Upper lobe of right lung (tissue), 1 donor: Measurements from ENCODE around the gene GCGR. TPM values are rescaled to one million over a fixed set of nuclear protein-coding genes. Genes with fewer than 3 reads are reported as not detected.

Source experiments
- ATAC-seq: fragments of 200-7000 bp; cut with Tn5 transposase; one replicate; pipeline ENCODE4 v1.9.1; 2020; ENCODE audit warnings: mild to moderate bottlenecking, moderate library complexity
- DNase-seq: peaks from one replicate; pipeline ENCODE4 v3.0.0-alpha.2; 2020
- H3K27ac ChIP-seq: fragments of 200-600 bp; one replicate; pipeline ENCODE4 v1.8.0; 2022
- H3K27me3 ChIP-seq: fragments of 200-600 bp; one replicate; pipeline ENCODE4 v1.8.0; 2022; ENCODE audit warnings: mild to moderate bottlenecking
- H3K36me3 ChIP-seq: fragments of 200-600 bp; one replicate; pipeline ENCODE4 v1.8.0; 2022
- H3K4me1 ChIP-seq: fragments of 200-600 bp; one replicate; pipeline ENCODE4 v1.8.0; 2022
- H3K4me3 ChIP-seq: fragments of 200-600 bp; one replicate; pipeline ENCODE4 v1.8.0; 2022; ENCODE audit warnings: mild to moderate bottlenecking
- H3K9me3 ChIP-seq: fragments of 200-600 bp; one replicate; pipeline ENCODE4 v1.8.0; 2022
- intact Hi-C: fragments of 100-400 bp; cut with DNase I; formaldehyde crosslinking; loops from one replicate; pipeline ENCODE4 v1.11.0; 2022
- total RNA-seq: library from RNA; stranded (reverse); fragmentation: NEBNext Ultra II Directional; extraction: Animal tissue kit (Norgen Biotek cat#: 25700); gene quantifications from one replicate; pipeline ENCODE4 v1.2.1, GENCODE V29; 2021
- TF ChIP-seq, protein P1 (sequence below): fragments of 200-600 bp; IDR thresholded peaks from one replicate; pipeline ENCODE4 v1.8.0; 2022; ENCODE audit warnings: antibody characterized with exemption
- donor health status: DM: no; HTN: yes; CAD: no; lungs with severe emphysema.

GCGR gene
- total RNA-seq, 1 donor from 2014 or later: not detected

DNA sequence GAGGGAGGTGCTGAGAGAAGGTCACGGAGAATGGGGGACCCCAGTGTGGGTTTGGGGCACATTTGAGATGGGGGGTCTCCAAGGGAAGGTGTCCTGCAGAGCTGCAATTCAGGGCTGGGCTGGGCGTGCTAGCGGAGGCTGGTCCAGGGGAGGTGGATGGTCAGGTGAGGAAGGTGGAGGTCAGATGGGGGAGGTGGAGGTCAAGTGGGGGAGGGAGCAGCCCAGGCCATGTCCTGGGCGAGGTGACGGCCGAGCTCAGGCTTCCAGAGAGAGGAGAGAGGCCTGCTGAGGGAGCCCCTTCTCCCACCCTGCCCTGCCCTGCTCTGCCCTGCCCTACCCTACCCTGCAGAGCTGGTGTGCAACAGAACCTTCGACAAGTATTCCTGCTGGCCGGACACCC is 6.5 kb downstream of the GCGR start:
- Histone ChIP-seq H3K27me3 (peaks cover 40% of the 10 kb centered on the region), H3K4me3 (no peak overlapping the region), H3K36me3 (no peaks in the 10 kb centered on the region), H3K4me1 (no peaks in the 10 kb centered on the region), H3K27ac (no peak overlapping the region), H3K9me3 (no peaks in the 10 kb centered on the region)
- TF ChIP-seq, protein P1, sequence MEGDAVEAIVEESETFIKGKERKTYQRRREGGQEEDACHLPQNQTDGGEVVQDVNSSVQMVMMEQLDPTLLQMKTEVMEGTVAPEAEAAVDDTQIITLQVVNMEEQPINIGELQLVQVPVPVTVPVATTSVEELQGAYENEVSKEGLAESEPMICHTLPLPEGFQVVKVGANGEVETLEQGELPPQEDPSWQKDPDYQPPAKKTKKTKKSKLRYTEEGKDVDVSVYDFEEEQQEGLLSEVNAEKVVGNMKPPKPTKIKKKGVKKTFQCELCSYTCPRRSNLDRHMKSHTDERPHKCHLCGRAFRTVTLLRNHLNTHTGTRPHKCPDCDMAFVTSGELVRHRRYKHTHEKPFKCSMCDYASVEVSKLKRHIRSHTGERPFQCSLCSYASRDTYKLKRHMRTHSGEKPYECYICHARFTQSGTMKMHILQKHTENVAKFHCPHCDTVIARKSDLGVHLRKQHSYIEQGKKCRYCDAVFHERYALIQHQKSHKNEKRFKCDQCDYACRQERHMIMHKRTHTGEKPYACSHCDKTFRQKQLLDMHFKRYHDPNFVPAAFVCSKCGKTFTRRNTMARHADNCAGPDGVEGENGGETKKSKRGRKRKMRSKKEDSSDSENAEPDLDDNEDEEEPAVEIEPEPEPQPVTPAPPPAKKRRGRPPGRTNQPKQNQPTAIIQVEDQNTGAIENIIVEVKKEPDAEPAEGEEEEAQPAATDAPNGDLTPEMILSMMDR: no peak
- intact Hi-C loops: no loop called here
- no peak for DNase-seq
- ATAC-seq: no peak

- Histone ChIP-seq H3K27me3 (peaks cover 34% of the 10 kb centered on the region), H3K4me3 (no peak overlapping the region), H3K36me3 (no peaks in the 10 kb centered on the region), H3K4me1 (no peaks in the 10 kb centered on the region), H3K9me3 (no peaks in the 10 kb centered on the region), H3K27ac (no peak overlapping the region)
- DNase-seq (no peak), ATAC-seq (no peak)
- TF ChIP-seq, protein P1: no peak
- intact Hi-C loops: no loop called here
Observed at GRCh38 chr17:81810892-81811704, 7.1 kb downstream of the GCGR start.

GRCh38 chr17:81811705-81812570 is 8.0 kb downstream of the GCGR start:
- TF ChIP-seq, protein P1: no peak
- H3K9me3 ChIP-seq: no peaks in the 10 kb centered on the region
- no peak overlapping the region for H3K4me3 ChIP-seq
- H3K4me1 ChIP-seq: no peaks in the 10 kb centered on the region
- ATAC-seq (no peak), DNase-seq (no peak)
- intact Hi-C loops: no loop called here
- H3K27me3 ChIP-seq: peaks cover 26% of the 10 kb centered on the region
- no peak overlapping the region for H3K27ac ChIP-seq
- H3K36me3 ChIP-seq: no peaks in the 10 kb centered on the region

- TF ChIP-seq, protein P1: no peak
- intact Hi-C loops: no loop called here
- DNase-seq: no peak
Observed at GRCh38 chr17:81812571-81813370, 8.8 kb downstream of the GCGR start.

GRCh38 chr17:81813371-81813684 is 9.4 kb downstream of the GCGR start:
- TF ChIP-seq, protein P1: no peak
- ATAC-seq (no peak), DNase-seq (no peak)
- Histone ChIP-seq H3K9me3 (no peaks in the 10 kb centered on the region), H3K27ac (no peak overlapping the region), H3K4me1 (no peaks in the 10 kb centered on the region), H3K4me3 (no peak overlapping the region), H3K27me3 (peaks cover 14% of the 10 kb centered on the region), H3K36me3 (no peaks in the 10 kb centered on the region)
- intact Hi-C loops: no loop called here

More at GRCh38 chr17:81812571-81813370, 8.8 kb downstream of the GCGR start:
- H3K27me3 ChIP-seq: peaks cover 19% of the 10 kb centered on the region
- H3K4me3 ChIP-seq: no peak overlapping the region
- H3K9me3 ChIP-seq: no peaks in the 10 kb centered on the region
- H3K27ac ChIP-seq: no peak overlapping the region
- no peaks in the 10 kb centered on the region for H3K4me1 ChIP-seq
- ATAC-seq: no peak
- H3K36me3 ChIP-seq: no peaks in the 10 kb centered on the region
